ENCODE results near the gene RBM38.
A peak's percentile ranks its signal among the peaks of the same experiment; 100 is the strongest.
"Not testable (repeated sequence)": the region's sequence is repeated elsewhere in the genome, so short reads cannot be mapped to it uniquely, and the experiment has no call there.

The RBM38 gene

DNA sequence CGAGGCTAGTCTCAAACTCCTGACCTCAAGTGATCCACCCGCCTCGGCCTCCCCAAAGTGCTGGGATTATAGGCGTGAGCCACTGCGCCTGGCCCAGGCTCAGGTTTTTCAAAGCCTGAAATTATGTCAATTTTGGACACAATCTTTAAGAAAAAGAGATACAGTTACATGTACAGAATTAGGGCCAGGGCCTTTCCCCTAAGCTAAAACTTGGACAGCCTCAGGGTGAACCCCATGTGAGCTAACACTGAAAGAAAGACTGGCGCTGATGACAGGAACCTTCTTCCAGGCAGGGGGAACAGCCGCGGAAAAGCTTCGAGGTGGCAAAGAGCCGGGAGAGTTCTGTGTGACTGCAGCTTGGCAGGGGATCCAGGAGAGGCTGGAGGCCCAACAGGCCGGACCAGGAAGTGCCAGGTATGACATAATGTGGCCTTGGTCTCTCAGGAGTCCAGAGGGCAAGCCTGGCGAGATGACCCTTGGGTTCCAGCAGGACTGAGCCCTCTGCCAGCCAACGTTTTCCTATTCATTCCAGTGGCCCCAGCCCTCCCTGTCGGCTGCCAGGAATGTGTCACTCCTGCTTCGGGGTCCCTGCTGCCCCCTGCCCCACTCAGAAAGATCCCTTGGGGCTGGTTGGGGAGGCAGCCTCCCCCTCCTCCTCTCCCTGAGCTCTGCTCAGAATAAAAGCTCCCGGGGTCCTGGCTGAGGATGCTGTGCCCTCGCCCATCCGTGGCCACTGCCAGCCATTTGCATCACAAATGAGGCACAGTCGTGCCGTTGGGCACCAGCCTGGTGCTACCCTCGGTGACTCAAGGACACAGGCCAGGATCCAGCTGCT, 37.3 kb downstream of the RBM38 start:
- TF ChIP-seq, protein P1, sequence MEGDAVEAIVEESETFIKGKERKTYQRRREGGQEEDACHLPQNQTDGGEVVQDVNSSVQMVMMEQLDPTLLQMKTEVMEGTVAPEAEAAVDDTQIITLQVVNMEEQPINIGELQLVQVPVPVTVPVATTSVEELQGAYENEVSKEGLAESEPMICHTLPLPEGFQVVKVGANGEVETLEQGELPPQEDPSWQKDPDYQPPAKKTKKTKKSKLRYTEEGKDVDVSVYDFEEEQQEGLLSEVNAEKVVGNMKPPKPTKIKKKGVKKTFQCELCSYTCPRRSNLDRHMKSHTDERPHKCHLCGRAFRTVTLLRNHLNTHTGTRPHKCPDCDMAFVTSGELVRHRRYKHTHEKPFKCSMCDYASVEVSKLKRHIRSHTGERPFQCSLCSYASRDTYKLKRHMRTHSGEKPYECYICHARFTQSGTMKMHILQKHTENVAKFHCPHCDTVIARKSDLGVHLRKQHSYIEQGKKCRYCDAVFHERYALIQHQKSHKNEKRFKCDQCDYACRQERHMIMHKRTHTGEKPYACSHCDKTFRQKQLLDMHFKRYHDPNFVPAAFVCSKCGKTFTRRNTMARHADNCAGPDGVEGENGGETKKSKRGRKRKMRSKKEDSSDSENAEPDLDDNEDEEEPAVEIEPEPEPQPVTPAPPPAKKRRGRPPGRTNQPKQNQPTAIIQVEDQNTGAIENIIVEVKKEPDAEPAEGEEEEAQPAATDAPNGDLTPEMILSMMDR (IDR thresholded peaks at IDR 0.05; ENCODE audit: insufficient read depth, low read depth, low read length, missing control alignments), result no peak
- no peak for DNase-seq (ENCODE audit: low read depth)
- no peak overlapping the region for H3K4me3 ChIP-seq (ENCODE audit: low read length)

DNA sequence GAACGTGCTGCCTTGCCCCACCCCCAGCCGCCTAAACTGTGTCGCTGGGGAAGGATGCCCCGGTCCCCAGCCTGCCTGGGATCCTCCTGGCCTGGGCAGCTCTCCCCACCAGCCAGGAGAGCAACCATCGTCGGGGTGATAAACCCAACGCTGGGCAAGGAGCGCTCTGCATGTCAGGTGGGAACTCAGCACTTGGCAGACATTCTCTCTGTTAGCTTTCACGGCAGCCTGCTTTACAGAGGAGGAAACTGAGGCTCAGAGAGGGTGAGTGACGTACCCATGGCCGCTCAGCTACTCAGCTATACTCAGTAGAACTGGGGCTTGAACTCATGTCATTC, 37.9 kb downstream of the RBM38 start:
- DNase-seq (ENCODE audit: low read depth), result no peak
- no peak overlapping the region for H3K4me3 ChIP-seq (ENCODE audit: low read length)
- TF ChIP-seq, protein P1 (IDR thresholded peaks at IDR 0.05; ENCODE audit: insufficient read depth, low read depth, low read length, missing control alignments), result no peak

DNA sequence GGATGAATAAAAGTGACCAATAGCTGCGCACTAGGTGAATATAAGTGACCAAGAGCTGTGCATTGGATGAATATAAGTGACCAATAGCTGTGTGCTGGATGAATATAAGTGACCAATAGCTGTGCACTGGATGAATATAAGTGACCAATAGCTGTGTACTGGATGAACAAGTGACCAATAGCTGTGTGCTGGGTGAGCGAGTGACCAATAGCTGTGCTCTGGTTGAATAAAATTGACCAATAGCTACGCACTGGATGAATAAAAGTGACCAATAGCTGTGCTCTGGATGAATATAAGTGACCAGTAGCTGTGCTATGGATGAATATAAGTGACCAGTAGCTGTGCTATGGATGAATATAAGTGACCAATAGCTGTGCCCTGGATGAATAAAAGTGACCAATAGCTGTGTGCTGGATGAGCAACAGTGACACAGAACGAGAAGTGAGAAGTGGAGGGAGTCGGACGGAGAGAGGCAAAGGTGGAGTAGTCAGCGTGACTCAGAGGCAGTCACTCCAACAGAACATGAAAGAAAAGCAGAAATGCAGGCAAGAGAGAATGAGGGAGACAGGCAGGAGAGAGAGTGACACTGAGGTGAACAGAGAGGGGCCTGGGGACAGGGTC, 38.5 kb downstream of the RBM38 start:
- TF ChIP-seq, protein P1 (IDR thresholded peaks at IDR 0.05; ENCODE audit: insufficient read depth, low read depth, low read length, missing control alignments), result no peak
- peak; percentile 79 for DNase-seq (ENCODE audit: low read depth)
- H3K4me3 ChIP-seq (ENCODE audit: low read length), result no peak overlapping the region

DNA sequence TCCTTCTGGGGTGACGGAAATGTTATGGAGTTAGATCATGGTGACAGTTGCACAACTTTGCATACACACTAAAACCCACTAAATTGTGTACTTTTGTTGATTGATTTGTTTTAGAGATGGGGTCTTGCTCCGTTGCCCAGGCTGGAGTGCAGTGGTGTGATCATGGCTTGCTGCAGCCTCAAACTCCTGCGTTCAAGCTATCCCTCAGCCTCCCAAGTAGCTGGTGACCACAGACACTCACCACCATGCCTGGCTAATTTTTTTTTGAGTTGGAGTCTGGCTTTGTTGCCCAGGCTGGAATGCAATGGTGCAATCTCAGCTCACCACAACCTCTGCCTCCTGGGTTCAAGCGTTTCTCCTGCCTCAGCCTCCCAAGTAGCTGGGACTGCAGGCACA, 39.0 kb downstream of the RBM38 start:
- H3K4me3 ChIP-seq (ENCODE audit: low read length); DNase-seq (ENCODE audit: low read depth): not testable (repeated sequence)

DNA sequence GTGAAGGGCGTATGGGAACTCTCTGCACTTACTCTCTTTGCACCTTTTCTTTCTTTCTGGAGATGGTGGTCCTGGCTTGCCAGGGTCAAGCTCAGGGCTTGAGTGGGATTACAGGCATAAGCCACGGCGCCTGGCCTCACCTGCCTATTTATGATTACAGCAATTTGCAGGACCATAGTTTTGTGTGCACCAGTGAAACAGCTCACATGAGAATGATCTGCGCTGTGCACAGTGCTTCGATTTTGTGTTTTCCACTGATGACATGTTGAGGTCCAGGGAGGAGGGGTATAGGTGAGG, 40.3 kb downstream of the RBM38 start:
- no peak for DNase-seq (ENCODE audit: low read depth)
- no peak overlapping the region for H3K4me3 ChIP-seq (ENCODE audit: low read length)
- TF ChIP-seq, protein P1 (IDR thresholded peaks at IDR 0.05; ENCODE audit: insufficient read depth, low read depth, low read length, missing control alignments), result no peak

DNA sequence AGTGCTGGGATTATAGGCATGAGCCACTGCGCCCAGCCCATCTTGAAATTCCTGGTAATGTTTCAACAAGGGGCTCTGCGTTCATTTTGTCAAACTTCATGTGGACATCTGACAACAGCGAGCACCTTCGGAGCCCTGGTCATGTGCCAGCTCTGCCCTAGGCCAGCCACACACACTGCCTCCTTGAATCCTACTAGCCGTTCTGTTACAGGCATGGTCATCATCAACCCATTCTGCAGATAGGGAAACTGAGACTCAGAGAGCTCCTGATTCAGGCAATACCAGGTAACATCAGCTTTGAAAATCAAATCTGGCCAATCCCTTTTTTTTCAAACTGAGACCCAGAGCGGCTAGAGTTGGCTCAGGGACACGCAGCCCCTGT, 41.3 kb downstream of the RBM38 start:
- no peak for DNase-seq (ENCODE audit: low read depth)
- no peak overlapping the region for H3K4me3 ChIP-seq (ENCODE audit: low read length)
- TF ChIP-seq, protein P1 (IDR thresholded peaks at IDR 0.05; ENCODE audit: insufficient read depth, low read depth, low read length, missing control alignments), result no peak

DNA sequence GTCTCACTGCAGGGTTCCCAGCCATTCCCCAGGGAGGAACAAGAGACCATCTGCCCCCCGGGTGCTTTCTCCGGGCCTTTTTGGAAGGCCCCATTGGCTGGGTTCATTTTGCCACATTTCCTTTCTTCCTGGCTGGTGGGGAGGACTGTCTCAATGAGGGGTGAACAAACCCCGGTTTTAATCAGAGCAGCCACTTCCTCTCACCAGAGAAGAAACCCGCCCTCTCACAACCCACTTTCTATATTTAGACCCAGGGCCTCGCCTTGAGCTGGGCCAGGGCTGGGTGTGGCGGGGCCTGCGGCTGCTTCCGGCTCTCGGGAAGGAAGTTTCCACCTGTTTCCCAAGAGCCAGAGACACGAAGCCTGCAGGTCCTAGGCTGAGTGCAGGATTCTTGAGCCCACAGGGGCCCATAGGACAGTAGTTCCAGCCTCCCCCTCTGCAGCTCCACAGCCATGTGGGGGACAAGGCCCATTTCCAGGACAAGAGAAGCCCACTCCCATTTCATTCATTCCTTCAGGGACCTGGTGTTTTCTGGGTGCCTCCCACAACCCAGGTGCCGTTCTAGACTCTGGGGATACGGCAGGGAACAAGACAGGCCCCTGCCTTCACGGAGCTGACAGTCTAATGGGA, 41.8 kb downstream of the RBM38 start:
- peak; percentile 35 for DNase-seq (ENCODE audit: low read depth)
- no peak overlapping the region for H3K4me3 ChIP-seq (ENCODE audit: low read length)

More for the DNA sequence above, 41.8 kb downstream of the RBM38 start:
- TF ChIP-seq, protein P1 (IDR thresholded peaks at IDR 0.05; ENCODE audit: insufficient read depth, low read depth, low read length, missing control alignments), result no peak

Measured in epithelial cell of esophagus (primary cell).